Measurements from ENCODE around the gene GRXCR2.

- no peak for TF ChIP-seq SUZ12 (IDR thresholded peaks at IDR 0.05; ENCODE audit: extremely low read depth, insufficient read depth, insufficient read length)
- no peak for TF ChIP-seq ZNF274 (IDR thresholded peaks at IDR 0.05; ENCODE audit: low read depth, low read length)
Measured at GRCh38 chr5:145889611-145890010, 16.8 kb upstream of the GRXCR2 start.

All from NT2/D1 (cell line).